ENCODE measurements around the gene ARPC4. TPM values are rescaled to one million over a fixed set of nuclear protein-coding genes. Genes with fewer than 3 reads are reported as not detected.
A peak's percentile ranks its signal among the peaks of the same experiment; 100 is the strongest.

The ARPC4 gene
- total RNA-seq, 2 donors from 2014 or later: 121 to 152 TPM

DNA sequence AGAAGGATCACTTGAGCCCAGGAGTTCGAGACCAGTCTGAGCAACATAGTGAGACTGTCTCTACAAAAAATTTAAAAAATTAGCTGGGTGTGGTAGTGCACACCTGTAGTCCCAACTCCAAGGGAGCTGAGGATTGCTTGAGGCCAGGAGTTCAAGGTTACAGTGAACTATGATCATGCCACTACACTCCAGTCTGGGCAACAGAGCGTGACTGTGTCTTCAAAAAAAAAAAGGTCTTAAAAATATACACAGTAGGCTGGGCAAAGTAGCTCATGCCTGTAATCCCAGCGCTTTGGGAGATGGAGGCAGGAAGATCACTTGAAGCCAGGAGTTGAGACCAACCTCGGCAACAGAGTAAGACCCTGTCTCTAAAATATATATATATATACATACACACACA, 12.0 kb upstream of the ARPC4 start:
- Histone ChIP-seq H3K4me1 (replicated peaks) (no peaks in the 10 kb centered on the region), H3K36me3 (peaks cover 4% of the 10 kb centered on the region in 2 donors), H3K27ac (no peak overlapping the region), H3K27me3 (replicated peaks; ENCODE audit: insufficient read depth) (no peaks in the 10 kb centered on the region), H3K9me3 (no peaks in the 10 kb centered on the region), H3K4me3 (no peak overlapping the region)
- DNase-seq (ENCODE audit: low spot score): no peak
- no peak for TF ChIP-seq CTCF (IDR thresholded peaks at IDR 0.05)
- TF ChIP-seq POLR2A (IDR thresholded peaks at IDR 0.05): no peak
- TF ChIP-seq POLR2AphosphoS5 (IDR thresholded peaks at IDR 0.05): no peak
- whole genome bisulfite sequencing: 91% methylated on average over 4 of the region's 4 CpGs
- intact Hi-C loops (cut with DNase I): no loop called here

DNA sequence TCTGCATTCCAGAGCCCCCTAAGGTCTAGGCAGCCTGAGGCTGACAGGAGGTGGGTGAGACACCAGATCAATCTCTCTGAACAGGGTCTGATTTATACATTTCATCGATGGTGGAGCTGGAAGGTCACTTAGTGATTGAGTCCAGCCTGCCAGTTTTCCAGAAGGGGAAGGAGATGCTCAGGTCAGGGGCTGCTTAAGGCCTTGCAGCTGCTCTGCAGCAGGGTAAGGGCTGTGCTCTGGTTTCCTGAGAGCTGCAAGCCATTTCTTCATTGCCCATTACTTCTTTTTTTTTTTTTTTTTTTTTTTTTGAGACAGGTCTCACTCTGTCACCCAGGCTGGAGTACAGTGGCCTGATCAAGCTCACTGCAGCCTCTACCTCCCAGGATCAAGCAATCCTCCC, 11.3 kb upstream of the ARPC4 start:
- Histone ChIP-seq H3K27ac (peak overlapping the region in 1 of 2 donors; percentile 51), H3K36me3 (peaks cover 4 to 7% of the 10 kb centered on the region in 2 donors), H3K4me1 (replicated peaks) (no peaks in the 10 kb centered on the region), H3K9me3 (no peaks in the 10 kb centered on the region), H3K4me3 (no peak overlapping the region), H3K27me3 (replicated peaks; ENCODE audit: insufficient read depth) (no peaks in the 10 kb centered on the region)
- TF ChIP-seq CTCF (IDR thresholded peaks at IDR 0.05) (no peak), POLR2AphosphoS5 (IDR thresholded peaks at IDR 0.05) (no peak), POLR2A (IDR thresholded peaks at IDR 0.05) (no peak)
- intact Hi-C loops (cut with DNase I): no loop called here
- DNase-seq (ENCODE audit: low spot score): no peak
- 86% methylated on average over 1 of the region's 1 CpG for WGBS

GRCh38 chr3:9781978-9782603, 10.8 kb upstream of the ARPC4 start:
- Histone ChIP-seq H3K4me1 (replicated peaks) (no peaks in the 10 kb centered on the region), H3K4me3 (no peak overlapping the region), H3K27me3 (replicated peaks; ENCODE audit: insufficient read depth) (no peaks in the 10 kb centered on the region), H3K9me3 (no peaks in the 10 kb centered on the region), H3K36me3 (peaks cover 4 to 9% of the 10 kb centered on the region in 2 donors), H3K27ac (peak overlapping the region; percentile 14 to 51)
- TF ChIP-seq POLR2A (IDR thresholded peaks at IDR 0.05) (no peak), CTCF (IDR thresholded peaks at IDR 0.05) (no peak), POLR2AphosphoS5 (IDR thresholded peaks at IDR 0.05) (peak; percentile 52)
- WGBS: 54% methylated on average over 3 of the region's 3 CpGs
- intact Hi-C loops (cut with DNase I): no loop called here
- DNase-seq (ENCODE audit: low spot score): no peak

DNA sequence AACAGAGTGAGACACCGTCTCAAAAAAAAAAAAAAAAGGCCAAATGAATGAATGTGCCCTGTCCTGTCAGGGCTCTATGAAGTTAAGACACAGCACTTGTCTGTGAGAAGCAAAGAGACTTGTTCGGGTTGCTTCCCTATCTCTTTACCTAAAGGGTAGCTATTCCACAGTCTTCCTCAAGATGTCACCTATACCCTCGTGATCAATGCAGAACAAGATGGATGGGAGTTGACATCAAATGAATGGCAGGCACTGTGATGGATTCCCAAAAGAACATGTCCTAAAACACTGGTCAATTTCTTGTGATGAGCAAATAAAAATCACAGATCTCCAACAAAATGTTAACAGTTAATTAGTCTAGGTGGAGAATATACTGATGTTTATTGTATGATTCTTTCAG, 10.1 kb upstream of the ARPC4 start:
- H3K9me3 ChIP-seq: no peaks in the 10 kb centered on the region
- WGBS: 22% methylated on average over 3 of the region's 3 CpGs
- no peak overlapping the region for H3K4me3 ChIP-seq
- DNase-seq (ENCODE audit: low spot score): no peak
- no peaks in the 10 kb centered on the region for H3K4me1 ChIP-seq (replicated peaks)
- no peak for TF ChIP-seq POLR2A (IDR thresholded peaks at IDR 0.05)
- no peak for TF ChIP-seq CTCF (IDR thresholded peaks at IDR 0.05)
- TF ChIP-seq POLR2AphosphoS5 (IDR thresholded peaks at IDR 0.05): no peak
- H3K27me3 ChIP-seq (replicated peaks; ENCODE audit: insufficient read depth): no peaks in the 10 kb centered on the region
- peak overlapping the region in 1 of 2 donors; percentile 51 for H3K27ac ChIP-seq
- intact Hi-C loops (cut with DNase I): no loop called here
- H3K36me3 ChIP-seq: peaks cover 4 to 9% of the 10 kb centered on the region in 2 donors

- 82% methylated on average over 14 of the region's 14 CpGs for WGBS
- H3K27me3 ChIP-seq (replicated peaks; ENCODE audit: insufficient read depth): no peaks in the 10 kb centered on the region
- no peak overlapping the region for H3K4me3 ChIP-seq
- TF ChIP-seq POLR2AphosphoS5 (IDR thresholded peaks at IDR 0.05) (no peak), CTCF (IDR thresholded peaks at IDR 0.05) (no peak)
- DNase-seq (ENCODE audit: low spot score): no peak
- peaks cover 5 to 10% of the 10 kb centered on the region in 2 donors for H3K36me3 ChIP-seq
- H3K27ac ChIP-seq: no peak overlapping the region
- intact Hi-C loops (cut with DNase I): no loop called here
- H3K9me3 ChIP-seq: no peaks in the 10 kb centered on the region
- no peaks in the 10 kb centered on the region for H3K4me1 ChIP-seq (replicated peaks)
These were observed 8.9 kb upstream of the ARPC4 start for GRCh38 chr3:9783954-9784353.
